HTR-8/SVneo (cell line): Measurements from ENCODE around the gene PLEKHM3.

Source experiments
- DNase-seq: peaks from one replicate; pipeline ENCODE4 v3.0.0; 2011; ENCODE audit warnings: low spot score, mixed read lengths; ENCODE audit not compliant: insufficient read length
- FAIRE-seq: peaks from 2 replicates; lab custom pipeline; 2011; peaks lifted over from hg19 to GRCh38; lab: Jason Lieb, UNC

PLEKHM3 gene

GRCh38 chr2:207839575-207839974 is 185.8 kb downstream of the PLEKHM3 start:
- no peak for FAIRE-seq
- DNase-seq = no peak

DNA sequence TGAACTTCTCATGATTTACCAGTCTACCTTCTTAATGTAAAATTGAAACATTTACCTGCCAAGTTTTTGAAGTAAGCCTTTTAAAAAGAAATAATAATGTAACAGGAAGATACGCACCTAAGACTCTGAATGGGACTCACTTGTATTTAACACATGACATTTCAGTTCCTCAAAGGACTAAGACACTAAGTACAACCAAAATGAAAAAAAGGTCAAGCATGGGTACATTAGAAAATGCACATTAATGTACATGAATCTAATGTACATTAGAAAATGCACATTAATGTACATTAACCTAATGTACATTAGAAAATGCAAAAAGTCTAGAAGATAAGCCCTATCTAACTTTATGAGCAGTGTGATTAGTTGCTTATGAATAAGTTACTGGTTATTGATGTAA is 186.3 kb downstream of the PLEKHM3 start:
- FAIRE-seq = no peak
- no peak for DNase-seq

GRCh38 chr2:207836521-207837133 is 188.7 kb downstream of the PLEKHM3 start:
- no peak for FAIRE-seq
- DNase-seq = no peak

GRCh38 chr2:207835805-207836204 is 189.5 kb downstream of the PLEKHM3 start:
- no peak for DNase-seq
- no peak for FAIRE-seq

- FAIRE-seq (no peak), DNase-seq (no peak)
Observed at GRCh38 chr2:207833251-207833751, 192.0 kb downstream of the PLEKHM3 start.

DNA sequence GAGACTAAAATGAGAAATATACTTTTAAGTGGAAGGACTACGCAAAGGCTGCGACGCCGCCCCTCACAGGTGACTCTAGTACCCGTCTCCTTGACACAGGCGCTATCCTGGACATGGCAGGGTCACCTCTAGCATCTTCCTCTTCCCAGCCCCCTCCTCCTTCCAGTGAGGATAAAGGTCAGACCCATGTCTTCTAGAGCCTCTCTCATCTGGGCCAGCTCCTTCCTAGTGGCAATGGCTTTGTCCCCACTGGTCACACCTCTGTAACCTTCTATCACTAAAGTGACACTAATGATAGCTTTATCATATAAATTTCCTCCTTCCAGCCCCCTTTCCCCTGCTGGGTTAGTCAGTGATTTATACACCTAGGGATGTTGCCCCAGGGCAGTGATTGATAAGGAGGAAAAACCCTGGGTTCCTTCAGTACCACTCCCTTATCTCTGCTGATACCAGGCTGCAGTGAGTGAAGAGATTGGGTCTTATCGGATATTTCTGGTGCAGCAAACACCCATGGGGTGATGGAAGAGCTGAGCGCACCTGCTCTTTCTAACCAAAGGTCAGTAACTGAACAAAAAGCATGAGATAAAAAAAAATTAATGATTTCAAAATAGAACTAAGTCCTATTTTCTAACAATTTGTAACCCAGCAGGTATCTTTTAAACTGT is 193.6 kb downstream of the PLEKHM3 start:
- DNase-seq = no peak
- FAIRE-seq = no peak

GRCh38 chr2:207830778-207831438 is 194.4 kb downstream of the PLEKHM3 start:
- DNase-seq = no peak
- no peak for FAIRE-seq

- FAIRE-seq = no peak
- no peak for DNase-seq
Observed at GRCh38 chr2:207828361-207829057, 196.8 kb downstream of the PLEKHM3 start.

GRCh38 chr2:207825978-207826377 is 199.3 kb downstream of the PLEKHM3 start:
- no peak for FAIRE-seq

DNA sequence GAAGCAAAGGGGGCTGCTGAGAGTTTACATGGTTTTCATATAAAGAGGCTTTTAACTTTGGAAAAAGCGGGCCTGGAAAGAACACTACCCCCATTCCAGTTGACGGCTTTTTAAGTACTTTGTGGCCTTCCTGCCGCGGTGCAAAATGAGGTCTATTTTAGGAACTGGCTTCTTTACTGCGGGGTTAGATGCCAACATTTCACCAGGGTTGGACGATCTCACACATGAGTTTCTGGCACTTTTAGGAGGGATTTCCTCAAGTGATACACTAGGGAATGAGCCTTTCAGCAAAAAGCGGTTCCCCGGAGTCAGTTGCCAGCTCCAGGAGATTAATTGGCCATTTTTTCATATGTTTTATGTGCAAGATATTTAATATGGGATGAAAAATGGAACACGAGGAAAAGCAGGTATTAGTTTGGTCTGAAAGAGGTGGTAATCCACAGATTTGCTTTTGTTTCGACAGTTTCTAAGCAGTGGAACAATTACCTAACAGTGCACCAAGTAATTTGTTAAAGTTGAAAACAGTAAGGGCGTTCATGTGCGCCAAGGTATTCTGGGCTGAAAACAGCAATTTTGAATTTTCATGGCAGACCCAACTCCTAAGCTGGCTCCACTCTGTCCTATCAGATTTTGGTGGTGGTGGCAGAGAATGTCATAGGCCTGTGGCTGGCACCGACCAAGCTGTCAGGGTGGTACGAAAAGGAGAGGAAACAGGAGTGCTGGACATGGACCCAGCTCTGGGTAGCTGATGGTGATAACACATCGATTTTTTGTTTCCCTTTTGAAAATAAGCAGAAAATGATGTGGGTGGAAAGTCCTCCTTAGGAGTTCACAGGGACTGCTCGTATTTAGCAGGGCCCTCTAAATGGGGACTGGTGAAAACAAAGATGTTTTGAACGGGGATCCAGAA is 200.0 kb downstream of the PLEKHM3 start:
- no peak for DNase-seq
- no peak for FAIRE-seq

More at GRCh38 chr2:207825978-207826377, 199.3 kb downstream of the PLEKHM3 start:
- no peak for DNase-seq

GRCh38 chr2:207823865-207824264 is 201.5 kb downstream of the PLEKHM3 start:
- DNase-seq = no peak
- FAIRE-seq = no peak

- no peak for FAIRE-seq
- no peak for DNase-seq
Observed at GRCh38 chr2:207819839-207820784, 205.2 kb downstream of the PLEKHM3 start.

GRCh38 chr2:207819021-207819797 is 206.1 kb downstream of the PLEKHM3 start:
- FAIRE-seq (no peak), DNase-seq (no peak)

DNA sequence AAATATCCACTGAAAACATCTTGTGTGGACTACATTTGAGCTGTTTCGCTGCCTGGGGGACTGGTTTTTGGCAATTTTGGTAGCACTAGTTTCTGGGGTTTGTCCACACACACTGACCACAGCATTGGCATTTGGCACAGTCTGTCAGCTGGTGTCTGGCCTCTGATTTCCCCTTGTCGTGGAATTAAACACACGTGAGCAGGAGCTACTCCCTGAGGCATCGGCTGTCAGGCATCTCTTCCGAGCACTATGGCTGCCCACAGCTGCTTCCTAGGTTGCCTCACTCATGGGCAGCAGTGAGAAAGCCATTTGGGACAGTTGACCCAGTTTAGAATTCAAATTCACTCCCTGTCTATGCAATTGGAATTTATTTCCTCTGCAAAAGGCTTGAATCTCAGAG is 208.8 kb downstream of the PLEKHM3 start:
- DNase-seq (no peak), FAIRE-seq (no peak)

DNA sequence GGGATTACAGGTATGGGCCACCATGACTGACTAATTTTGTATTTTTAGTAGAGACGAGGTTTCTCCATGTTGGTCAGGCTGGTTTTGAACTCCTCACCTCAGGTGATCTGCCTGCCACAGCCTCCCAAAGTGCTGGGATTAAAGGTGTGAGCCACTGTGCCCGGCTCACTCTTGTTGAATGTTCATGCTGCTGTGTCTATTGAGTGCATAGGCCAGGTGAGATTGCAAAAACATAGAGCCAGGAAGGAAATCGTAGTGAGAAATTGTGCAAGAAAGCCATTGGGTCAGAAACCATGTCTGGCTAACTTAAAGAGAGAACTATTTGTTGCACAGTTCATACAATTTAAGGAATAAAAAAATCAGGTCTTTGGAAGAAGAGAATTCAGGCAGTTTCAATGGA is 210.1 kb downstream of the PLEKHM3 start:
- no peak for FAIRE-seq
- no peak for DNase-seq

- FAIRE-seq (no peak), DNase-seq (no peak)
Observed at GRCh38 chr2:207813942-207814341, 211.4 kb downstream of the PLEKHM3 start.

GRCh38 chr2:207813221-207813916 is 212.0 kb downstream of the PLEKHM3 start:
- no peak for FAIRE-seq
- DNase-seq = no peak
